ENCODE data around the gene CELF4.

CELF4 gene

DNA sequence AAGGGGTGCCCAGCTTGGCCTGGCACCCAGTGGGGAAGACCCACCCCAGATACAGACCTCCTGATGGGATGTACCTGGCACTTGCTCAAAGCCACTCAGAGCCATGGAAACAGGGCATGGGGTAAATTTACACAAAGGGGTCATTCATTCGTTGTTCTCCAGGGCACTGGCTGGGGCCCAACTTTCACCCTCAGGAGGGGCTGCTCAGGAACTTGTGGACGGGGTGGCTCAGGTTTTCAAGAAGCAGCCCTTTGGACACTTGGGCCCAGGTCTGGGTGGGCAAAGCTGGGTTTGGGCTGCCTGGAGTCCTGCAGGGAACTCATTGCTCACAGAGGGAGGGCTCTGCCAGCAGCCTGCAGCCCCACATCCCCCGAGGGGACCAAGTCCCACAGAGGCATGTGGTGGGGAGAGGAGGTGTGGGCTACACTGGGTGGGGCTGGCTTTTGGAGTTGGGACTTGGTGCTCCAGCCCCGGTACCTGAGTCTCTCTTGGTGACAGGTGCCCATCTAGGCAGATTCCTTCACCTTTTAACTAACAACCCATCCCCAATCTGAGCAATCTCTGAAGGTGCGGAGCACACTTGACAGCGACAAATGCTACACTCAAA lies 172.3 kb downstream of the CELF4 start:
- in situ Hi-C loops (cut with MboI; ENCODE audit: low pct_unique_long_range_greater_than_20kb, low sequenced_read_pairs, unreplicated experiment), result no loop called here

DNA sequence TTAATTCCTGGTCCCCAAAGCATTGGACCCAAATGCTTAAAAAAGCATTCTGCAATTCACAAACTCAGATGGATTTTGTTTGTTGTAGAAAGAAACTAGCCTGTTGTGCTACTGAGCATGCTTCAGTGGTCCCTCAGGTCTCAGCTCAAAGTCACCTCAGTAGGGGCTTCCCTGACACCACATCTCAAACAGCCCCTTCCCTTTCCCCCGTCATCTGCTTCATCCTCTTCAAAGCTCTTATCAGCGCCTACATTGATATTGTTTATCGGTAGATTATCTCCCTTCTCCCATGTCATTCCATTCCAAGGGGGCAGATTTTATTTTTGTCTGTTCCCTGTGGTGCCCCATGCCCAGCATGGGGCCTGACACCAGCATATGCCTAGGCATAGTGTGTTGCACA lies 172.9 kb downstream of the CELF4 start:
- TF ChIP-seq, protein P1, sequence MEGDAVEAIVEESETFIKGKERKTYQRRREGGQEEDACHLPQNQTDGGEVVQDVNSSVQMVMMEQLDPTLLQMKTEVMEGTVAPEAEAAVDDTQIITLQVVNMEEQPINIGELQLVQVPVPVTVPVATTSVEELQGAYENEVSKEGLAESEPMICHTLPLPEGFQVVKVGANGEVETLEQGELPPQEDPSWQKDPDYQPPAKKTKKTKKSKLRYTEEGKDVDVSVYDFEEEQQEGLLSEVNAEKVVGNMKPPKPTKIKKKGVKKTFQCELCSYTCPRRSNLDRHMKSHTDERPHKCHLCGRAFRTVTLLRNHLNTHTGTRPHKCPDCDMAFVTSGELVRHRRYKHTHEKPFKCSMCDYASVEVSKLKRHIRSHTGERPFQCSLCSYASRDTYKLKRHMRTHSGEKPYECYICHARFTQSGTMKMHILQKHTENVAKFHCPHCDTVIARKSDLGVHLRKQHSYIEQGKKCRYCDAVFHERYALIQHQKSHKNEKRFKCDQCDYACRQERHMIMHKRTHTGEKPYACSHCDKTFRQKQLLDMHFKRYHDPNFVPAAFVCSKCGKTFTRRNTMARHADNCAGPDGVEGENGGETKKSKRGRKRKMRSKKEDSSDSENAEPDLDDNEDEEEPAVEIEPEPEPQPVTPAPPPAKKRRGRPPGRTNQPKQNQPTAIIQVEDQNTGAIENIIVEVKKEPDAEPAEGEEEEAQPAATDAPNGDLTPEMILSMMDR (IDR thresholded peaks at IDR 0.05; ENCODE audit: extremely low read depth, insufficient read depth, missing control alignments), result no peak
- in situ Hi-C loops (cut with MboI; ENCODE audit: low pct_unique_long_range_greater_than_20kb, low sequenced_read_pairs, unreplicated experiment), result no loop called here
- DNase-seq (ENCODE audit: low spot score), result peak; percentile 52

More for the DNA sequence above, 172.3 kb downstream of the CELF4 start:
- DNase-seq (ENCODE audit: low spot score), result no peak
- TF ChIP-seq, protein P1 (IDR thresholded peaks at IDR 0.05; ENCODE audit: extremely low read depth, insufficient read depth, missing control alignments), result no peak

DNA sequence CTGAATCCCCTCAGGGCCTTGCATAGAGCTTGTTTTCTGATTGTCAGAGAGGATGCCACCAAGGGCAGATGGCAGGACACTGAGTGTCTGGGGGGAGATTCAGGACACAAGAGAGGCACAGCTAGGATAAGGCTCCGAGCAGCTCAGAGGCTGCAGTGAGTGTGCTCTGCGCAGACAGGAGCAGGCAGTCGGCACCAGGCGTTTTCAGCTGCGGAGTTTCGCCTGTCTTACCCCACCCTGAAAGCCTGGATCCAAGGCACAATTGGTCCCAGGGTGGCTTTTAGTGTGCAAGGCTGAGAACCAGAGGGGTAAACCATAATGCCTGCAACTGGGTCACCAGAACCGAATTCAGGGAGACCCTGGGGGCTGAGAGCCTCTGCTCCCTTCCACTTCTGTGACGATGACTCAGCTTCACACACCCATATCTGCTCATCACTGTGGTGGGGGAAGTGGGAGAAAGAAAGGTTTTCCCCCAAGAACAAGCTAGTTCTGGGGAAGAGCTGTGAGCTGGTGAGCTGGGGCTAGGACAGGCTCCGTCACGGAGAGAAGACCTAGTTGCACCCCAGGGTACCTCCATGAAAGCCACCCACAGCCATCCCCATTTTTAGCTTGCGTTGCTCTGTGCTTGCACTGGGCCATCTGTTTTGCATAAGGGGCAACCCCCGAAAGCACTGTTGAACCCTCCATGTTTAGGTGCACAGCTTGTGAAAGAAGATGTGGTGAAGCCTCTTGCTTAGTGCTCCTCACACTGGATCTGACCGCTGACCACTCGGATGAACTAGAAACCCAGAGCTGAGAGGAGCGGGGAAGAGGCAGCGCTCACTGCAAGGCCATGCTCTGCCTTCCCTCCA lies 173.7 kb downstream of the CELF4 start:
- in situ Hi-C loops (cut with MboI; ENCODE audit: low pct_unique_long_range_greater_than_20kb, low sequenced_read_pairs, unreplicated experiment), result no loop called here
- TF ChIP-seq, protein P1 (IDR thresholded peaks at IDR 0.05; ENCODE audit: extremely low read depth, insufficient read depth, missing control alignments), result no peak
- peak; percentile 66 for DNase-seq (ENCODE audit: low spot score)

DNA sequence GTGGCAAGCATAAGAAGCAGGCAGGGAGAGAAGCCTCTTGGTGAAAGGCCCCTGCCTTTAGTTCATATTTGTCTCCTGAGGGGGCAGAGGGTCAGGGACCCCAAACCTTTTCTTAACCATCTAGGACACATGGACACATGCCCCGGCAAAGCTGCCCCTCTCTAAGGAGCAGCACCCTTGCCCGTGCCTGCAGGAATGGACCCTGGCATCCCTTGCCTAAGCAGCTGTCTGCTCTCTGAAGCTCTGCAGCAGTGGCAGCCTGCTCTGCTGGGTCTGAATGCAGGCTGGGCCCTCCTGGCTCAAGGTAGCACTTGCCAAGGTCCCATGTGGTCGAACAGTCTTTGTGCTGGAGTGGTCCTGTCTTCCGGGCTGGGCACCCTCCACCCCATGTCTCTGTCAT lies 174.4 kb downstream of the CELF4 start:
- in situ Hi-C loops (cut with MboI; ENCODE audit: low pct_unique_long_range_greater_than_20kb, low sequenced_read_pairs, unreplicated experiment), result no loop called here

DNA sequence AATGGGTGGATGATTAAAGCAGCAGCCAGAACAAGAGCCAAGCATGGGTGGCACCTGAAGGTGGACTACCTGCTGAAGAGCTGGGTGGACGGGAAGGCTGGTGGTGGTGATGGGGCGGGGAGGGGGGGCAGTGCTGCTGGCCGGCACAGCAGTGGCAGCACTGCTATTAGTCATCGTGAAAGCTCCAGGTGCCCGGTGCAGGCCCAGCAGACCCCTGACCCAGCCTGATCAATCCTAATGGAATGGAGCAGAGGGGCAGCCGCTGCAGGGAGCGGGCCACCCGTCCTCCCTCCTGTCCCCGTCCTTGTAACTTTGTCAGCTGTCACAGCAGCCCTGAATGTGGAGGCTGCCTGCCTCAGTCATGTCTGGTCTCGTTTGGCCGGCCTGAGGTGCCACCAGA lies 174.9 kb downstream of the CELF4 start:
- DNase-seq (ENCODE audit: low spot score), result no peak
- TF ChIP-seq, protein P1 (IDR thresholded peaks at IDR 0.05; ENCODE audit: extremely low read depth, insufficient read depth, missing control alignments), result no peak
- in situ Hi-C loops (cut with MboI; ENCODE audit: low pct_unique_long_range_greater_than_20kb, low sequenced_read_pairs, unreplicated experiment), result no loop called here

More for the DNA sequence above, 174.4 kb downstream of the CELF4 start:
- TF ChIP-seq, protein P1 (IDR thresholded peaks at IDR 0.05; ENCODE audit: extremely low read depth, insufficient read depth, missing control alignments), result no peak
- no peak for DNase-seq (ENCODE audit: low spot score)

DNA sequence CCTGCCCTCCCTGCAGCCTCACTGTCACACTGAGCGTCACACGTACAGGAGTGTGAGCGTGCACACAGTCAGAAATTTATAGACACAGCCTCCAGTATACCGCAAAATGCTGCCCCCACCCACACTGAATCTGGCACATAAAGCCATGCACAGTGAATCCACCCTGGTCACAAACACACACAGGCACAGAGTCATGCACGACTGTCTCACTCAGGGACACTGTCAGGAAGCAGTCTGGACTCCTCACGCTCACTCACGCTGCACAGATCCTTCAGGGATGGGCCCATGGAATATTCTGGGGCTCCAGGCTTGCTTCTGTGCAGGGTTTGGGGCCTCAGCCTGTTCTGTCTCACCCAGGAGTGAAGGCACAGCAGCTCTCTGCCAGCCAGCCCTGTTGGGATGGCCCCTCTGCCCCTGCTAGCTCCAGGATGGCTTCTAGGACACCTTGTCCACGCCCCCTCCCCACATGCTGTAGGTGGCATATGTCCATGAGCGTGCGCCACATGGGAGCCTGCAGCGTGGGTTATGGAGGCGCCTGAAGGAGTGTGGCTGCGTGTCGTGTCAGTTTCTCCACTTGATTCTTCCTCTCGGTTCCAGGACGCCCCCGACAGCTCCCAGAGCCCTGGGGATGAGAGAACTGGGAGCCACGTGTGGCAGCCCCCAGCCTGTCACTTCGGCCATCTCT lies 175.8 kb downstream of the CELF4 start:
- no peak for DNase-seq (ENCODE audit: low spot score)
- TF ChIP-seq, protein P1 (IDR thresholded peaks at IDR 0.05; ENCODE audit: extremely low read depth, insufficient read depth, missing control alignments), result no peak
- in situ Hi-C loops (cut with MboI; ENCODE audit: low pct_unique_long_range_greater_than_20kb, low sequenced_read_pairs, unreplicated experiment), result no loop called here
